ENCODE results near the gene DLG2.
"Not testable (repeated sequence)": the region's sequence is repeated elsewhere in the genome, so short reads cannot be mapped to it uniquely, and the experiment has no call there.

The DLG2 gene

DNA sequence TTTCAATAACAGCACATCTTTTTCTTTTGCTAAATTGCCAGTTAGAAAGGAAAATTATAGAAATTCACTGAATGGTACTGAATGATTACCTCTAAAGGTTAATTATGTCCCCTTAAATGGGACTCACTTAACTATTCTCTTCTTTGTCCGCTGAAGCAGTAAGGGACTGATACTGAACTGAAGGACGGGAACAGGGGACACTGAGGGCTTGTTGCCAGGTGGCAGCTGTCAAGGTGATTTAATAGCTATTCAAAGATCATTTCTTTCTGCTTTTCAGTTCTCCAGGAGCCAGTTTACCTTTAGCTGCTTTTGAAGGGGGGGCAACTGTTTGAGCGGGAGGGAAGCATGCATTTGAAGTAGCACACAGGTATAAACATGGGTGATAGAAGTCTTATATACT is 2015.5 kb downstream of the DLG2 start:
- H3K4me3 ChIP-seq (ENCODE audit: low read length in 2 of 2) = no peak overlapping the region
- no peaks in the 10 kb centered on the region for H3K27me3 ChIP-seq (ENCODE audit: control insufficient read depth in 2 of 2, insufficient read depth in 2 of 2, low read length in 2 of 2)
- H3K4me1 ChIP-seq (ENCODE audit: control insufficient read depth in 2 of 2, insufficient read depth in 2 of 2, low read length in 2 of 2) = no peaks in the 10 kb centered on the region
- no peaks in the 10 kb centered on the region for H3K9me3 ChIP-seq (ENCODE audit: control insufficient read depth in 2 of 2, low read length in 2 of 2)
- H3K36me3 ChIP-seq (ENCODE audit: control insufficient read depth in 2 of 2, insufficient read depth in 2 of 2, low read length in 2 of 2) = no peaks in the 10 kb centered on the region
- H3K9ac ChIP-seq (ENCODE audit: low read depth in 1 of 2, low read length in 2 of 2) = no peak overlapping the region
- H3K27ac ChIP-seq (ENCODE audit: low read depth in 2 of 2, low read length in 2 of 2) = no peak overlapping the region

DNA sequence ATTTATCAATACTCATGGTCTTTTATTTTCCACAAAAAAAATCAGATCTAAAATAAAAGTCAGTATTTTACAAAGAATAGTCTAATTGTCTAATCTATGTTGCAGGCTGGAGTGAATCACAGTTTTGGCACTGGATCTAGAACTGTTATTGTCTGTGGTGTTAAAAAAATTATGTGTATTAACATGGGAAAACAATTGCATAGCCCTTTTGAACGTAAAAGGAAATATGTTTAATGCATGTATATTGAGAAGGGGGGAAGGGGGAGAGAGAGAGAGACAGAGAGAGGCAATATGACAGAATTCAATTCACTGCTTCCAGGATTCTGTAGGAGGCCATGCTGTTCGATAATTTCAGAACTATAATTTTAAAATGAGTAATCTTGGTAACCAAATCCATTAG is 2016.1 kb downstream of the DLG2 start:
- Histone ChIP-seq H3K27ac (ENCODE audit: low read depth in 2 of 2, low read length in 2 of 2) (no peak overlapping the region), H3K36me3 (ENCODE audit: control insufficient read depth in 2 of 2, insufficient read depth in 2 of 2, low read length in 2 of 2) (no peaks in the 10 kb centered on the region), H3K9ac (ENCODE audit: low read depth in 1 of 2, low read length in 2 of 2) (no peak overlapping the region), H3K27me3 (ENCODE audit: control insufficient read depth in 2 of 2, insufficient read depth in 2 of 2, low read length in 2 of 2) (no peaks in the 10 kb centered on the region), H3K4me3 (ENCODE audit: low read length in 2 of 2) (no peak overlapping the region), H3K9me3 (ENCODE audit: control insufficient read depth in 2 of 2, low read length in 2 of 2) (no peaks in the 10 kb centered on the region), H3K4me1 (ENCODE audit: control insufficient read depth in 2 of 2, insufficient read depth in 2 of 2, low read length in 2 of 2) (no peaks in the 10 kb centered on the region)

DNA sequence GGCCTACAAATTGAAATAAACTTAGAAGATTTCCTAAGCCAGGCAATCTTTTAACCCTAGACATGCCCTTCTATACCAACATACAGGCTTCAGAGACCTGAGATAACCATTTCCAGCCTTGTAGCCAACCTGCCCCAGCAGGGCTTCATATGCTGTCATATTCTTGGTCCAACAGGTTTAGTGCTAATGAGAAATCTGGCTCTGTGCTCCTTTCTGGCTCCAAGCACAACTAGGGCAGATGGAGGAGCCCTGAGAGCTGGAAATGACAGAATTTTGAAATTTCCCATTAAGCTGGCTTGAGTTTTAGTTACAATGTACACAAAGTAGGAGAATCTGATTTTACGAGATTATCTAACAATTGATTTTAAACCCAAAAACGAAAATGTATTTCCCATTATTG is 2018.0 kb downstream of the DLG2 start:
- Histone ChIP-seq H3K4me3 (ENCODE audit: low read length in 2 of 2) (no peak overlapping the region), H3K9ac (ENCODE audit: low read depth in 1 of 2, low read length in 2 of 2) (no peak overlapping the region), H3K27ac (ENCODE audit: low read depth in 2 of 2, low read length in 2 of 2) (no peak overlapping the region)

DNA sequence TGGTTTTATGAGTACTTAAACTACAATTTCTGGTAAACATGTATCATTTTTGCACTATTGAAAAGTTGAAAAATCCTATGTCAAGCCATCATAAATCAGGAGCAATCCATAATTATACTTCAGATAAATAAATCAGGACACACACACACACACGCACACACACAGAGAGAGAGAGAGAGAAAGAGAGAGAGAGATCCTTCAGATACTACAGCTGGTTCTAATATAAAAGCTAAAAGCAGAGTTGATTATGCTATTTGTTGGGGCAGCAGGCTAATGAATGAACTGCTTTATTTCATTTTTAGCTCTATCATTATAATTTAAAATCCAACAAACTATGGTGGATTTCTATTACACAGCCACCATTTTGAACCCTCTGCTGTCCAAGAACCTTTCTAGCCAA is 2018.6 kb downstream of the DLG2 start:
- H3K9me3 ChIP-seq (ENCODE audit: control insufficient read depth in 2 of 2, low read length in 2 of 2) = no peaks in the 10 kb centered on the region
- no peak overlapping the region for H3K4me3 ChIP-seq (ENCODE audit: low read length in 2 of 2)
- H3K36me3 ChIP-seq (ENCODE audit: control insufficient read depth in 2 of 2, insufficient read depth in 2 of 2, low read length in 2 of 2) = no peaks in the 10 kb centered on the region
- H3K4me1 ChIP-seq (ENCODE audit: control insufficient read depth in 2 of 2, insufficient read depth in 2 of 2, low read length in 2 of 2) = no peaks in the 10 kb centered on the region
- H3K9ac ChIP-seq (ENCODE audit: low read depth in 1 of 2, low read length in 2 of 2) = no peak overlapping the region
- H3K27ac ChIP-seq (ENCODE audit: low read depth in 2 of 2, low read length in 2 of 2) = no peak overlapping the region
- H3K27me3 ChIP-seq (ENCODE audit: control insufficient read depth in 2 of 2, insufficient read depth in 2 of 2, low read length in 2 of 2) = no peaks in the 10 kb centered on the region

More for the DNA sequence above, 2018.0 kb downstream of the DLG2 start:
- Histone ChIP-seq H3K4me1 (ENCODE audit: control insufficient read depth in 2 of 2, insufficient read depth in 2 of 2, low read length in 2 of 2) (no peaks in the 10 kb centered on the region), H3K36me3 (ENCODE audit: control insufficient read depth in 2 of 2, insufficient read depth in 2 of 2, low read length in 2 of 2) (no peaks in the 10 kb centered on the region), H3K27me3 (ENCODE audit: control insufficient read depth in 2 of 2, insufficient read depth in 2 of 2, low read length in 2 of 2) (no peaks in the 10 kb centered on the region), H3K9me3 (ENCODE audit: control insufficient read depth in 2 of 2, low read length in 2 of 2) (no peaks in the 10 kb centered on the region)

DNA sequence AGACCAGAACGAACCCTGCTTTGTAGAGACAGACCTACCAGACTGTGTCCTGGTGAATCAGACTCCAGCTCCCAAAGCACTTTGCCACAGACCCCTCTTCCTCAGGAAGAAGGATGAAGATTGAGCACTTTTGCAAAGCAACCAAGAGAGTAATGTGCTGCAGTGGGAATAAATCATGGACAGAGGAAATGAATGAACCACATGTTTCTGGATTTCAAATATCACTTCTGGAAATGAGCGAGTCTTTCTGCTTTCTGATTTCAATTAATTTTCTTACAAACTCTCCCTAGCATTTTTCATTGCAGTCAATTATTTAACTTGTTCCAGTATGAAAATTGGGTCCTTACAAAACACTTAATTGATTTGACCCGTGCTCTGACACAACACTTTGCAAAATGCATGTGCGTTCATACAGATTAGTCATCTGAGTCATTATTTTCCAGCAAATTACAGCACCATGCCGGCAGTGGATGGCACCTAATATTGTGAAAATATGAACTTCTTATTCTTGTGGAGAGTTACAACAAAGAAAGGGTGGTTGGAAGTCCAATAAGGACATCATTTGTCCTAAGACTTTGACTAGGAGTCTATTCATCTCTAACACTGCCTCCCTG is 2025.1 kb downstream of the DLG2 start:
- Histone ChIP-seq H3K36me3 (ENCODE audit: control insufficient read depth in 2 of 2, insufficient read depth in 2 of 2, low read length in 2 of 2) (no peaks in the 10 kb centered on the region), H3K9me3 (ENCODE audit: control insufficient read depth in 2 of 2, low read length in 2 of 2) (no peaks in the 10 kb centered on the region), H3K27me3 (ENCODE audit: control insufficient read depth in 2 of 2, insufficient read depth in 2 of 2, low read length in 2 of 2) (no peaks in the 10 kb centered on the region), H3K4me3 (ENCODE audit: low read length in 2 of 2) (no peak overlapping the region), H3K27ac (ENCODE audit: low read depth in 2 of 2, low read length in 2 of 2) (no peak overlapping the region), H3K4me1 (ENCODE audit: control insufficient read depth in 2 of 2, insufficient read depth in 2 of 2, low read length in 2 of 2) (no peaks in the 10 kb centered on the region), H3K9ac (ENCODE audit: low read depth in 1 of 2, low read length in 2 of 2) (no peak overlapping the region)

DNA sequence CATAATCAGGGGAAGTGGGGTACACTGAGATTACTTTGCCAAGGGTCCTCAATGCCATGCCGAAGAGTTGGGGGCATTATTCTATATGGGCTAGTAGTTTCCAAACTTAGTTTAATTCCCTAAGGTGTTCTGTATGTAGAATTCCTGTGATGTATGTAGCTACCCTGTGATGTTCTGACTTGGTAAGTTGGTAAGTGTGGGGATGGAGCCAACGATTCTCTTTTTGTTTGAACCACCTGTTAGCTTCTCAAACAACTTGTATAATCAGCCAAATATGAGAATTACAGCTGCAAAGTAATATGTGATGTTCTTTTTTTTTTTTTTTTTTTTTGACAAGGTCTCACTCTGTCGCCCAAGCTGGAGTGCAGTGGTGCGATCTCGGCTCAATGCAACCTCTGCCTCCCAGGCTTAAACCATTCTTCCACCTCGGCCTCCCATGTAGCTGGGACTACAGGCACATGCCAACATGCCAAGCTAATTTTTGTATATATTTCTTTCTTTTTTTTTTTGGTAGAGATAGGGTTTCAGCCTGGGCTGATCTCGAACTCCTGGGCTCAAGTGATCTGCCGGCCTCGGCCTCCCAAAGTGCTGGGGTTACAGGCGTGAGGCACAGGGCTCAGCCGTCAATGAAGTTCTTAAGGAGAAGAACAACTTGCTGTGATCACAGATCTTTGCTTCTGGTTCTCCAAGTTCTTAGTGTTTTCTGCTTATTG is 2025.8 kb downstream of the DLG2 start:
- Histone ChIP-seq H3K4me3 (ENCODE audit: low read length in 2 of 2) (no peak overlapping the region), H3K9ac (ENCODE audit: low read depth in 1 of 2, low read length in 2 of 2) (no peak overlapping the region), H3K36me3 (ENCODE audit: control insufficient read depth in 2 of 2, insufficient read depth in 2 of 2, low read length in 2 of 2) (no peaks in the 10 kb centered on the region), H3K27ac (ENCODE audit: low read depth in 2 of 2, low read length in 2 of 2) (no peak overlapping the region), H3K9me3 (ENCODE audit: control insufficient read depth in 2 of 2, low read length in 2 of 2) (no peaks in the 10 kb centered on the region), H3K4me1 (ENCODE audit: control insufficient read depth in 2 of 2, insufficient read depth in 2 of 2, low read length in 2 of 2) (no peaks in the 10 kb centered on the region), H3K27me3 (ENCODE audit: control insufficient read depth in 2 of 2, insufficient read depth in 2 of 2, low read length in 2 of 2) (no peaks in the 10 kb centered on the region)

DNA sequence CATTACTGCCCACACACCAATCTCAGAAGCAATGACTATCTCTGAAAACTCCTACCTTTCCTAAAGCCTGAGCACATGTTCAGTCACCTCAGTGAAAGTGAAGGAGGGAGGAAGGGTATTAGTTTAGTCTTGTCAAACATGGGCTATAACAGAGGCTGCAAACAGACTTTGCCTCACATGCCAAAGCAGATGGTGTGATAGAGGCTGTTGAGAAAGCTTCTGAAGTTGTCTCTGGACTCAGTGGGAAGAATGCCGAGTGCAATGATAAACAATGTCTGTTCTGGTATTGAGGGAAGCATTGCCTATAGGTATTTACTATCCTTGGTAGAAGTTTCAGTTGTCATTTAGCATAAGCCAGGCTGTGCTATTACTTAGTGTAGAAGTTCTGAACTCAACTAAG is 2026.5 kb downstream of the DLG2 start:
- Histone ChIP-seq H3K36me3 (ENCODE audit: control insufficient read depth in 2 of 2, insufficient read depth in 2 of 2, low read length in 2 of 2) (no peaks in the 10 kb centered on the region), H3K4me1 (ENCODE audit: control insufficient read depth in 2 of 2, insufficient read depth in 2 of 2, low read length in 2 of 2) (no peaks in the 10 kb centered on the region), H3K27me3 (ENCODE audit: control insufficient read depth in 2 of 2, insufficient read depth in 2 of 2, low read length in 2 of 2) (no peaks in the 10 kb centered on the region), H3K9ac (ENCODE audit: low read depth in 1 of 2, low read length in 2 of 2) (no peak overlapping the region), H3K4me3 (ENCODE audit: low read length in 2 of 2) (no peak overlapping the region), H3K27ac (ENCODE audit: low read depth in 2 of 2, low read length in 2 of 2) (no peak overlapping the region), H3K9me3 (ENCODE audit: control insufficient read depth in 2 of 2, low read length in 2 of 2) (no peaks in the 10 kb centered on the region)

DNA sequence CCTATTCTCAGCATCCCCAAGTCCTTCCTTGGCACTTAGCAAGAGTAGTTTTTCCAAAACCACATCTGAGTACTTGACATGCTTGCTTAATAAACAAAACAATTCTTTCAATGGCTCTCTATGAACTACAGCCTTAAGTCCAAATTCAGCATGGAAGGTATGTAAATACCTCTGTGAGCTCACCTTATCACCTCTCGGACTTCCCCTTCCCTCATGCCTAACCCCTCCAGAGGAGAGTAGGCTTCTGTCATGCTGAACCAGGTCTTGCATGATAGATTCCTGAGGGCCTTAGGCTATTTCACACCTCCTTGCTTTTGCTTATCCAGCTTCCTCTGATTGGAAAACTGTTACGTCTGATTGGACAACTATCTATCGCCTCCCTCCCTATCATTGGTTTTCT is 2028.1 kb downstream of the DLG2 start:
- no peak overlapping the region for H3K27ac ChIP-seq (ENCODE audit: low read depth in 2 of 2, low read length in 2 of 2)
- H3K9ac ChIP-seq (ENCODE audit: low read depth in 1 of 2, low read length in 2 of 2) = no peak overlapping the region
- no peaks in the 10 kb centered on the region for H3K36me3 ChIP-seq (ENCODE audit: control insufficient read depth in 2 of 2, insufficient read depth in 2 of 2, low read length in 2 of 2)
- no peaks in the 10 kb centered on the region for H3K4me1 ChIP-seq (ENCODE audit: control insufficient read depth in 2 of 2, insufficient read depth in 2 of 2, low read length in 2 of 2)
- no peaks in the 10 kb centered on the region for H3K9me3 ChIP-seq (ENCODE audit: control insufficient read depth in 2 of 2, low read length in 2 of 2)
- no peak overlapping the region for H3K4me3 ChIP-seq (ENCODE audit: low read length in 2 of 2)
- no peaks in the 10 kb centered on the region for H3K27me3 ChIP-seq (ENCODE audit: control insufficient read depth in 2 of 2, insufficient read depth in 2 of 2, low read length in 2 of 2)

DNA sequence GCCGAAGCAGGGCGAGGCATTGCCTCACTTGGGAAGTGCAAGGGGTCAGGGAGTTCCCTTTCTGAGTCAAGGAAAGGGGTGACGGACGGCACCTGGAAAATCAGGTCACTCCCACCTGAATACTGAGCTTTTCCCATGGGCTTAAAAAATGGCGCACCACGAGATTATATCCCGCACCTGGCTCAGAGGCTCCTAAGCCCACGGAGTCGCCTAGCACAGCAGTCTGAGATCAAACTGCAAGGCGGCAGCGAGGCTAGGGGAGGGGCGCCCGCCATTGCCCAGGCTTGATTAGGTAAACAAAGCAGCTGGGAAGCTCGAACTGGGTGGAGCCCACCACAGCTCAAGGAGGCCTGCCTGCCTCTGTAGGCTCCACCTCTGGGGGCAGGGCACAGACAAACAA is 2039.3 kb downstream of the DLG2 start:
- not testable (repeated sequence) for H3K4me1 ChIP-seq (ENCODE audit: control insufficient read depth in 2 of 2, insufficient read depth in 2 of 2, low read length in 2 of 2); H3K9me3 ChIP-seq (ENCODE audit: control insufficient read depth in 2 of 2, low read length in 2 of 2); H3K36me3 ChIP-seq (ENCODE audit: control insufficient read depth in 2 of 2, insufficient read depth in 2 of 2, low read length in 2 of 2); H3K27ac ChIP-seq (ENCODE audit: low read depth in 2 of 2, low read length in 2 of 2); H3K4me3 ChIP-seq (ENCODE audit: low read length in 2 of 2); H3K9ac ChIP-seq (ENCODE audit: low read depth in 1 of 2, low read length in 2 of 2); H3K27me3 ChIP-seq (ENCODE audit: control insufficient read depth in 2 of 2, insufficient read depth in 2 of 2, low read length in 2 of 2)

DNA sequence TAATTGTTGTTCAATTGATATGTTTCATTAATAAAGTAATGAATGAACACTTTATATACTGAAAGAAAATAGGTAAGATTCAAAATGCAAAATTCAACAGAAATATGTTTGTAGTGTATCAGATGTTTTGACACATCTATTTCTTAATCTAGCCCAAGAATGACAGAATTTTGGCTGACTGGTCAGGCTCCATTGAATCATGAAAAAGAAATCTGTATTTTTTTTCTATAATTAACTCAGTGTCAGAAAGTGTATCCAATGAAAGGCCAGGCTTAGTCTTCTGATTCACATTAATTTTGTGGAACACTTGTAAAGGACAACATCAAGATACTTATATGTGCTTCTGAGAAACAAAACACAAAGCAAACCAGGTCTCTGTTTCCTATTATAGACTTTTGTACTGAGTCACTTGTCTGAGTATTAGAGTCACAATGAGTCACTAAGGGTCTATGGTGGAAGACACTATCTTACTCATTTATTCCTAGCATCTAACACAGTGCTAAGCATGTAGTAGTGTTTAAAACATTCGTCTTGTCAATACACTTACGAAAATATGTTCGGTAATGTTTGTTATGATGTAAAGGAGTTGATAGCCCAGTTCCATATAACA is 2043.3 kb downstream of the DLG2 start:
- Histone ChIP-seq H3K9me3 (ENCODE audit: control insufficient read depth in 2 of 2, low read length in 2 of 2) (no peaks in the 10 kb centered on the region), H3K27ac (ENCODE audit: low read depth in 2 of 2, low read length in 2 of 2) (no peak overlapping the region), H3K27me3 (ENCODE audit: control insufficient read depth in 2 of 2, insufficient read depth in 2 of 2, low read length in 2 of 2) (no peaks in the 10 kb centered on the region), H3K36me3 (ENCODE audit: control insufficient read depth in 2 of 2, insufficient read depth in 2 of 2, low read length in 2 of 2) (no peaks in the 10 kb centered on the region), H3K9ac (ENCODE audit: low read depth in 1 of 2, low read length in 2 of 2) (no peak overlapping the region), H3K4me3 (ENCODE audit: low read length in 2 of 2) (no peak overlapping the region), H3K4me1 (ENCODE audit: control insufficient read depth in 2 of 2, insufficient read depth in 2 of 2, low read length in 2 of 2) (no peaks in the 10 kb centered on the region)

All from mucosa of rectum (tissue), 2 donors.